ENCODE results near the gene AGAP2. TPM values are rescaled to one million over a fixed set of nuclear protein-coding genes. Genes with fewer than 3 reads are reported as not detected.
"Not testable (repeated sequence)": the region's sequence is repeated elsewhere in the genome, so short reads cannot be mapped to it uniquely, and the experiment has no call there.

The AGAP2 gene
- total RNA-seq, 1 donor from 2014 or later: 0.26 TPM

- DNase-seq (ENCODE audit: low read depth in 2 of 2): no peak
Observed at GRCh38 chr12:57698414-57698813, 40.1 kb downstream of the AGAP2 start.

DNA sequence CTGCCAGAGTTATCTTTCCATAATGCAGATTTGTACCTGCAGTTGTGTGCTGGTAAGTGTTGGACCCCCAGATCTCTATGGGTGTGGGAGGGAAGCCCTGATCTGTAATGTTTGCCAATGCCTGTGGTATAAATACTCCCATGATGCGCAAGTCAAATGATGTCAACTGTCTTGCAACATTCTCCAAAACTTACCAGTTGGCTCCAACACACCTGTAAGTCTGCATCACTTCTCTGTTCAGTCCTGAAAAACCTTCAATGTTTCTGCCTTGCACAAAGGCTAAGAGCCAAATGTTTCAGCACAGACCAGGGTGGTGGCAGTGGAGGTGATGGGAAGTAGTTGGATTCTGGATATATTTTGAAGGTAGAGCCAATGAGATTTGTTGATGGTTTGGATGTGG is 41.5 kb downstream of the AGAP2 start:
- no peak for DNase-seq (ENCODE audit: low read depth in 2 of 2)

- DNase-seq (ENCODE audit: low read depth in 2 of 2): no peak
Observed at GRCh38 chr12:57695770-57696432, 42.6 kb downstream of the AGAP2 start.

DNA sequence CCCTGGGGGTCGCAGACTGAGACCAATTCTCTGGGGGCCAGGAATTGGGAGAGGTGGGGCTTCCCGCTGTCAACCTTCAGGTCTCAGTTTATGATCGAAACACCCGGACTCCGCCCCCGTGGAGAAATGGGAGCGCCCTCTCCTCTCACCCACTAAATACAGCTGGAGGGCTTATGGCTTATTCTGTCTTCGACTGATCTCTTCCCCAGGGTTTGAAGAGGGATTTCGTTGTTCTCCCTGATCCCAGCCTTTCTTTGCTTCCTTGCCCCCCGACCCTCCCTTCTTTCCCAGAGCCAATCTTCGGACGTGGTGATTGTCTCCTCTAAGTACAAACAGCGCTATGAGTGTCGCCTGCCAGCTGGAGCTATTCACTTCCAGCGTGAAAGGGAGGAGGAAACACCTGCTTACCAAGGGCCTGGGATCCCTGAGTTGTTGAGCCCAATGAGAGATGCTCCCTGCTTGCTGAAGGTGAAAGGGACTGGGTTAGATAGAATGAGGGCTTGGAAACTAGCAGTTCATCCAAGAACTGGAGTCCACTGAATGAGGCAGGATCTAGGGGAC is 44.0 kb downstream of the AGAP2 start:
- peak; percentile 16 to 81 for DNase-seq (ENCODE audit: low read depth in 2 of 2)

DNA sequence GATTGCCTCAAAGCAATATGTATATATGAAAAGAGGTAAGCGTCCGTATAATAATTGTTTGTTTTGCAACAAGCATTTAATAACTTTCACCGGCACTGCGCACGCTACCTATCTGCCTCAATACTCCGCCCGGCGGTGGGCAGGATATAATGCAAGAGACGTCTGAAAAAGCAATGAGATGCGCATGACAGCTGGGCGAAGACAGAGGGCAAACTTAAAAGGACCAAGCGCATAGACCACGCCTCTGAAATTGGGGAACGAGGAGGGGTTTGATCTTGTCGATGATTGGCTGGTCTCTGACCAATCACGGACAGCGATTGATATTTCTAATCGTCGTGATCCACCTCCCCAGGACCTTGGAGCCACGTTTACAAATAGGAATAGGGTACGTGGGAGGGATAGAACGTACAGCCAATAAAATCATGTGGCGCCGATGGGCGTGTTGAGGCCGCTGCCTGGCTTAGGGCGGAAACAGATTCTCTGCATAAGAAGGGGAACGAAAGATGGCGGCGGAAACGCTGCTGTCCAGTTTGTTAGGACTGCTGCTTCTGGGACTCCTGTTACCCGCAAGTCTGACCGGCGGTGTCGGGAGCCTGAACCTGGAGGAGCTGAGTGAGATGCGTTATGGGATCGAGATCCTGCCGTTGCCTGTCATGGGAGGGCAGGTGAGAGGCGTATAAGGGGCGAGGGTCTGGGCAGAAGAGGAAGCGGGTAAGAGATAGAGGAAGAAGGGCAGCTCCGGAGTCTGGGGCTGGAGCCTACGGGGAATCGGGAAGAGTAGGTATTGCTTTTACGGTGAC is 44.7 kb downstream of the AGAP2 start, which contains the start of gene OS9:
TSS of gene OS9 (plus strand) at position 474 of the 800 bp plus-strand sequence. CDS start at position 504, 30 bp downstream.
- peak; percentile 100 for DNase-seq (ENCODE audit: low read depth in 2 of 2)

- DNase-seq (ENCODE audit: low read depth in 2 of 2): no peak
Observed at GRCh38 chr12:57693317-57693658, 45.3 kb downstream of the AGAP2 start.

DNA sequence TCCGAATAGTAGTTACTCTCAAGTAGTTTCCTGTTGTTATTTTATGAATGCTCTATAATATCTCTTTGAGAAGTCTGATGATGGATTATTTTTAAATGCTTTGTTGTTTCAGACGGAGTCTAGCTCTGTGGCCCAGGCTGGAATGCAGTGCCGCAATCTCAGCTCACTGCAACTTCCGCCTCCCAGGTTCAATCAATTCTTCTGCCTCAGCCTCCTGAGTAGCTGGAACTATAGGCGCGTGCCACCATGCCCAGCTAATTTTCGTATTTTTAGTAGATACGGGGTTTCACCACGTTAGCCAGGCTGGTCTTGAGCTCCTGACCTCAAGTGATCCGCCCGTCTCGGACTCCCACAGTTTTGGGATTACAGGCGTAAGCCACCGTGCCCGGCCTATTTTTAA is 46.0 kb downstream of the AGAP2 start:
- DNase-seq (ENCODE audit: low read depth in 2 of 2): no peak

GRCh38 chr12:57688931-57689330 is 49.6 kb downstream of the AGAP2 start:
- no peak for DNase-seq (ENCODE audit: low read depth in 2 of 2)

GRCh38 chr12:57687862-57688261 is 50.7 kb downstream of the AGAP2 start:
- DNase-seq (ENCODE audit: low read depth in 2 of 2): no peak

DNA sequence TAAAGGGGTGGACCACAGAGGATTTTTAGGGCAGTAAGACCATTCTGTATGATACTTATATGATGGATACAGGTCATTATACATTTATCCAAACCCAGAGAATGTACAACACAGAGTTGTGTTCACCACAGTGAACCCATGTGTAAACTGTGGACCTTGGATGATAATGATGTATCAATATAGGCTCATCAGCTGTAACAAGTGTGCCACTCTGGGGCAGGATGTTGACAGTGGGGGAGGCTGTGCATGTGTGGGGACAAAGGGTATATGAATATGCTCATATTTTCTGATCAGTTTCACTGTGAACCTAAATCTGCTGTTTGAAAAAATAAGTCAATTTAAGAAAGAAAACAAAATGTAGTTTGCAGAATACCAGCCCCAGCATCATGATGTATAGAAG is 58.8 kb downstream of the AGAP2 start:
- DNase-seq (ENCODE audit: low read depth in 2 of 2): no peak

- DNase-seq (ENCODE audit: low read depth in 2 of 2): not testable (repeated sequence)
Observed at GRCh38 chr12:57677947-57678346, 60.6 kb downstream of the AGAP2 start.

- no peak for DNase-seq (ENCODE audit: low read depth in 2 of 2)
Observed at GRCh38 chr12:57674691-57675090, 63.9 kb downstream of the AGAP2 start.

Other genes with a start within 250 kb of the AGAP2 start
- 6.2 and 10.1 TPM in 2 replicates for gene DDIT3, start 218.2 kb downstream of the AGAP2 start, total RNA-seq
- 5.9 and 8.6 TPM in 2 replicates for gene MBD6, start 215.9 kb downstream of the AGAP2 start, total RNA-seq
- gene DCTN2, start 191.6 kb downstream of the AGAP2 start, total RNA-seq: 75.1 and 102 TPM in 2 replicates
- under 0.01 TPM in 2 replicates for gene KIF5A, start 188.7 kb downstream of the AGAP2 start, total RNA-seq
- gene PIP4K2C, start 147.6 kb downstream of the AGAP2 start, total RNA-seq: 10.9 and 15.2 TPM in 2 replicates
- 1.0 and 4.4 TPM in 2 replicates for gene DTX3, start 133.9 kb downstream of the AGAP2 start, total RNA-seq
- 0.77 and 1.6 TPM in 2 replicates for gene ARHGEF25, start 127.3 kb downstream of the AGAP2 start, total RNA-seq
- 0.13 TPM in 2 replicates for gene B4GALNT1, start 105.5 kb downstream of the AGAP2 start, total RNA-seq
- 141 and 188 TPM in 2 replicates for gene OS9, start 44.6 kb downstream of the AGAP2 start, total RNA-seq
- 41.6 and 53.9 TPM in 2 replicates for gene TSPAN31, start 6.3 kb upstream of the AGAP2 start, total RNA-seq
- gene CDK4, start 13.6 kb upstream of the AGAP2 start, total RNA-seq: 146 and 180 TPM in 2 replicates
- gene MARCHF9, start 16.4 kb upstream of the AGAP2 start, total RNA-seq: 3.0 and 5.8 TPM in 2 replicates
- gene CYP27B1, start 28.3 kb upstream of the AGAP2 start, total RNA-seq: 0.13 and 0.39 TPM in 2 replicates
- 2.4 and 4.0 TPM in 2 replicates for gene METTL1, start 33.4 kb upstream of the AGAP2 start, total RNA-seq
- 4.5 and 7.6 TPM in 2 replicates for gene EEF1AKMT3, start 33.9 kb upstream of the AGAP2 start, total RNA-seq
- 15.2 and 18.5 TPM in 2 replicates for gene TSFM, start 44.0 kb upstream of the AGAP2 start, total RNA-seq
- gene AVIL, start 80.0 kb upstream of the AGAP2 start, total RNA-seq: 0.90 and 1.3 TPM in 2 replicates
- gene CTDSP2, start 108.0 kb upstream of the AGAP2 start, total RNA-seq: 46.9 and 84.1 TPM in 2 replicates
- gene ATP23, start 202.8 kb upstream of the AGAP2 start, total RNA-seq: 6.3 and 10.1 TPM in 2 replicates

Measured in dermis microvascular lymphatic vessel endothelial cell (primary cell).